GM19035 (cell line): ENCODE results near the gene FGG.

Experiments used
- ATAC-seq: cut with Tn5 transposase; IDR thresholded peaks from one replicate; pipeline ENCODE4 v1.9.1; 2021; ENCODE audit not compliant: unreplicated experiment

Gene FGG

DNA sequence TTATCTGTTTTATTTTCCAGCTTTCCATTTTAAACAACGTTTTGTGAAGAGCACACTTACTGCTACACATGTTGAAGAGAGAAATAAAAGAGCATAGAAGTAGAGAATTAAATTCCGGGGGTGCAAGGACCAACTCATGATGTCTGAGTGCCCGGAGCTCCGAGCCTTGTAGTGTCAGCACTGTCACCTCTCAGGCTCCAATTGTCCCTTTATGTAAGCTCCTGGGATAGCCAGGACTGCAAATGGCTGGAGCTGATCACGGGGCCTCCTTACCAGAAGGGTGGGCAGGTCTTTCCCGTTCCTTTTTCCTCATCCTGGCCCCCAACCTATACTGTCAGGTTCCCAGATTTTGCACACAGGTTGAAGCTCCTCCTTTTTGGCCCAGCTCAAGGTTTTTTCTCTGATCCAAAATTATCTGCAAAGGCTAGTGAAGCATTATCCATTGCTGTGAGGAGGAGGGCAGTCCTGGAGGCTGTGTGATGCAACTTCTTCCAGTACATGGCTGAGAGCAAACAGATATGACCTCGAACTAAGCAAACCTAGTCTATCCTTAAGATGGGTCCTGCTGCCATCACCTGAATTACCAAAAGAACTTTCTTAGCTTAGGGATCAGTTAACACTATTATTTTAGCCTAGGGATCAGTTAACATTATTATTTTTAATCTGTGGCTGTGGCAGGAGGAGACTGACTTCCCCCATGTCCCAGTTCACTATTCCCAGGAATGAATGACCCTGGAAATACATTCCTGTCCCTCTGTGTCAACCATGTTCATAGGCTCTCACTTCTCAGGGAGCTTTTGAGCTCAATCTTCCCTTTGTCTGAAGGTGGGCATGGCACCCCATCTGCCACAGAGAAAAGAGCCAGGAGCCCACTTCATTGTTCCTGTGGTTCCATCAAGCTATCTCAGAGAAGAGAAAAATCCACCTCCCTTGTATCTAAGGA is at the start of gene FGG:
FGG (minus strand) TSS at position 185 of the 943 bp plus-strand sequence; CDS start at position 138, 47 bp downstream.
- ATAC-seq, result no peak

- ATAC-seq, result no peak
Measured at GRCh38 chr4:154660052-154660451, 47.6 kb upstream of the FGG start.

GRCh38 chr4:154658680-154659405 is 46.4 kb upstream of the FGG start:
- no peak for ATAC-seq

DNA sequence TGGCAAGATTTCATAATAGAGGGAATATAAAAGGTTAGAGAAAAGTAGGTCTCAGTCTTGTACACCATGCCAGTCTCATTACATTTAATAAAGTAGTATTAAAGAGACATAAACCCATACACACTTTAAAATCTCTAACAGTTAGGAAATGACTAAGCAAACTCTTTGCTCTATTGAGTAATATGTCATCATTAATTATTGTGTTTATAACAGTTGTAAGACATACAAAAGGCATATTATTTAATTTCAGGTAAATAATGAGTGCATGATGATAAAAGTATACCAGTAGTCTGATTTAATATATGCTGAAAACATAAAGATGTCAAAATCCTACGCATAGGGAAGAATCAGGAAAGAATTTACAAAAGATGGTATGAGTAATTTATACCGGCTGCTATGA is 31.0 kb upstream of the FGG start:
- no peak for ATAC-seq

DNA sequence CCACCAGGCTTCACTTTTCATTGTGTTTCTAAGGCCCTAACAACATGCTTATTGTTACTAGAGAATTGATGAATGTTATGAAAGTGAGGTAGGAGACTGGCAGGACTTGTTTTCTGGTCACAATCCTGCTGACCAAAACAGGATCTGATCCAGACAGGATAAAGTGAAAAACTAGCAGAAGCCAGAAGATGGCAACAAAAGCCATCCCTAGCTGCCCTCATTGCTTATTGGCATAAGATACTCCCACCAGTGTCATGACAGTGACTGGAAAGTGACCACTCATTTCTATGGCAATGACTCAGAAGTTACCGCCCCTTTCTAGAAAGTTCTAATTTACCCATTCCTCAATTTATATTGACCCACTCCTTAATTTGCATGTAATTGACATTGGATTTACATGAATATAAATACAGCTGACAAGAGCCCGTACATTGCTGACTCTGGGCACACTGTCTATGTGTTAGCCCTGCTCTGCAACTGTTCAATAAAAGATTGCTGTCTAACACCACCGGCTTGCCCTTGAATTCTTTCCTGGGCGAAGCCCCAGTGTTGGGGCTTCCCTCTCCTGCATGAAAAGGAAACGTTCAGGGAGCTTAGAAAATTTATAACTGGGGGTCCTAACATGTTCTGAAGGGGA is 30.0 kb upstream of the FGG start:
- no peak for ATAC-seq

DNA sequence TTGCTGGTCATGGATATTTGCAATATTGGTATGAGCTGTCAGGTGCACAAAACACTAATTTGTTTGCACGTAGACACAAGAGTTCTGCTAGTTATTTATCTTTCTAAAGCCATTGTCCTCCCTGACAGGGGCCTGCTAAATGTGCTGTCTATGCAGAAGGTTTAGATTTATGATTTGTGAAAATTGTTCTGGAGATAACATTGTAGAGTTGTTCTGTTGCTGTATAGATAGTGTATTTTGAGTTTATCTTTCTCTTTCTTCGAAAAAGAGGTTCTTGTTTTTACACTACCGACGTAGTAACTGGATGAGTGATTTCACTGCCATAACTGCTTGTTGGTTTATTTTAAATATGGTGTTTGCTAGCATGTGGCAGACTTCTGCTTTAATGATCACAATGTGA is 28.5 kb upstream of the FGG start:
- no peak for ATAC-seq

GRCh38 chr4:154634058-154634457 is 21.6 kb upstream of the FGG start:
- ATAC-seq, result no peak

- no peak for ATAC-seq
Measured at GRCh38 chr4:154631828-154632227, 19.4 kb upstream of the FGG start.

DNA sequence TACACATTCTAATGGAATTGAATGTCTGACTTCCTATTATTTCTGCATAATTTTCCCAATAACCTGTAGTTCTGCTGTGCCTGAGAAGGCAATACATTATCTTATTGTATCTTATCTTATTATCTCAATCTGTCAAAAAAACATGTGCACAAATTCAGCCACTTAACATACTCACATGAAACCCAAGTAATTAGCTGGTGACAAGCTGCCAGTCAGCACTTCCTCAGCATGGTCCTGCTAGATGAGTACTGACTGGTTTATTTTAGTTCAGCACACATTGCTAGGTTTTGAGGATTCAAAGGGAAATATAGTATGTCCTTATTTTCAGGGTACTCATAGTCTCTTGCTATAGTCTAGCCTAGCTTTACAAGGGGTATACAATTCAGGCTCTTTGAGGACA is 17.9 kb upstream of the FGG start:
- no peak for ATAC-seq

DNA sequence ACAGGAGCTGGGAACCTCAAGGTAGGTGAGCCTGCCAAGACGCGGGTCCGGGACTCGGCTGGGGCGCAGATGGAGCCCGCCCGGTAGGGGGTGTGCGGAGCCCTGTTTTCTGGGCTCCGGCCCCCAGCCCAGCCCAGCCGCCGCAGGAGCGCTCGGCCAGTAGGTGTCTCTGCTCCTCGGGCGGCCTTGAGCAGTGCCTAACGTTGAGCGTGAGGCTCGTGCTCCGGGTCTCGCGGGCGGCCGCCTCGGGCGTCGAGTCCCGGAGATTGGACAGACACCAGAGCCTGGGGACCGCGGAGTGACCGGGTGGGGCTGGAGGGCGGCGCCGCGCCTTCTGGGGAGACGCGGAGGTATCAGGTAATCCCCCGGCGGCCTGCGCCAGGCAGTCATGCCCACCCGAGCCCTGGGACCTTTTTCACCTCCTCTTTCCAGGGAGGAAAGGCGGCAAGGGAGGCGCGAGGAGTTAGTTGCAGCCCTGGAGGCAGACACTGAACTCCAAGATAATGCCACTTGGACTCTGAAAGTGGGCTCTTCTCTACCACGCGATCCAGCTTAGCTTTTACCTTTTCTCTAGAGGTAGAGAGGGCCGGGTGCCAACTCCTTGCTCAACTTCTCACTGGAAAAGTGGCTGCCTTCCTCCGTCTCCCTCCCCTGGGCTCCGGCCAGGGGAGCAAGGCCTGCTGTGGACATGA is 14.5 kb upstream of the FGG start:
- peak; percentile 93 for ATAC-seq

GRCh38 chr4:154625971-154626370 is 13.5 kb upstream of the FGG start:
- ATAC-seq, result no peak

DNA sequence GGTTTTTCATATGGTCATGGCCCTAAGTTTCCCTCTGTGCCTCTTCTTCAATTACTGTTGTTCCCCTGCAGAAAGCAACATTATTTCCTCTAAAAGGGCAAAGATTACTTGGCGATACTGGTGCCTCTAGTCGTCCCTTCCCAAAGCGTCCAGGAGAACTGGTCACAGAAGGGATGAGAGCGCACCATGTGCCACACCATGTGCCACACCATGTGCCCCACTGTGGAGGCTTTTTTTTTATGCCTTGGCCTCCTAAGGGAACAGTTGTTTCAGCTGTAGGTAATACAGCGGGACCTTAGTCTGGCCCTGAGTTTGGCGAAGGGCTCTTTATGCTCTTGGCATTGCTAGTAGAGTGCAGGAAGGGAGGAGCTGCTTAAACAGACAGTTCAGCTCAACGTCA is 11.5 kb upstream of the FGG start:
- ATAC-seq, result no peak

DNA sequence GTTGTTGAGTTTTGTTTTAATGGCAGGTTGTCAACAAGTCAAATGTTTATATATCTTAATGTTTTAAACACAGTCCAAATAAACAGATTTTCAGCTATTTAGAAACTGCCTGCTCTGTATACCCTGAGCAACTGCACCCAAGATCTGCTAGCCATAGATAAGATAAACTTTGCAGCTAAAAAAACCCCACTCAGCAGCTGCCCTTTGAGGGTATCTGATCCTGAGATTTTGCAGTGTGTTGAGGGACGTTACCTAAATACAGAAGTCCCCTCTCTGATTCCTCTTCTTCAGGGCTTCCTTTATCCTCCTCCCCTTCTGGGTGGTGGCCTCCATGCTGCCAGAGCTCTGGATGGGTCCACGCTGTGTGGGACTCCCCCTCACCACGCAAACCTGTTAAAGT is 11.0 kb upstream of the FGG start:
- ATAC-seq, result no peak

DNA sequence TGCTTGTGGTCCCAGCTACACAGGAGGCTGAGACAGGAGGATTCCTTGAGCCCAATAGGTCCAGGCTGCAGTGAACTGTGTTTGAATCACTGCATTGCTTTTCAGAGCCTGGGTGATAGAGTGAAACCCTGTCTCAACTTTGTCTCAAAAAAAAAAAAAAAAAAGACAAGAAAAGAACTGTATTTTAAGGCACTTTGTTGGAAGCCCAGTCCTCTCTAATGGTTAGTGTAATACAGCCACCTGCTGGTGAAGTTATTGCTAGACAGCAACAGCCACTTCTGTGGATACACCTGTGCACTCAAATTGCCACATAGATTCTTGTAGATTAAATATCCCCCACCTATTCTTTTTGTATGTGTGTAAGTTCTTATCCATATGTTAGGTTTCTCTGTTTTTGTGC is 10.1 kb upstream of the FGG start:
- ATAC-seq, result peak; percentile 55

DNA sequence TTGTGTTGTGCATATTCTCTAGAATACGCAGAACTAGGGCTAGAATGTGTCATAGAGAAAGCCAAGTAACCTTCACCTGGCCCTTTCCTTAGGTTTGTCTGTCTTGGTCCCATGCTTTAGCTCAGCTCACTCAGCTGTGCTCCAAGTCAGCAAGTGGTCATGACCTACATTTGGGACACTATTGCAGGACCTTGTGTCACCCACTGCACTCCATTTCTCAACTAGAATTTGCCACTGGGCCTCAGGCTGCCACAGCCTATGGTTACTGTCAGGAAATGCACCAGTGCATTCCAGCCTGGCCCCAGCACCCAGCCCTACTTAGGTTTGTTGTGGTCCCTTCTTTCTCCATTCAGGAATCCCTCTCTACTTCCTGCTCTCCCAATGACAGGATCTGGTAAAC is 7.7 kb upstream of the FGG start:
- ATAC-seq, result no peak

DNA sequence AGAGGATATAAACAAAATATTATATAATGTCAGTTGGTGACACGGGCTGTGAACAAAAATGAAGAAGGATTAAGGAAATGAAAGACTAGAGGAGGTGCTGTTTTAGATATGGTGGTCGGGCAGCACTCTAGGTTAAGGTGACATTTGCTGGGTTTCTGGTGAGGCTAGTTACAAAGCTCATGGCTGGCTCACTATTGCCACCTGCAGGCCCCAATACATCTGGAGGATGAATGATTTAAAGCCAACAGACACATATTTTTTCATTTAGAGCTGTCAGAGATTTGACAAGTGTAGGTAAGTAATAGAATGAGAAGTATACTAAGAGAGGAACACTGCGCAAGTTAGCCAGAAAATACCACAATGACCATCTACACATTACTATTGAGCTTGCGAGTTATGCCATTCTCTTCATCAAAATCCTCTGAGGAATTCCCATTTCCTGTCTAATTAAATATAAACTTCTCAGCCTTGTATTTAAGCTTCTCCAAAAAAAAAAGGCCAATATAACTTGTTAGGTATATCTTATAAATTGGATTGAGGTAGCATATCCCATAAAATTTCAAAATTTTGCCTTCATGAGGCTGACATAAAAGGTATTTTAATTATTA is 6.4 kb upstream of the FGG start:
- peak; percentile 68 for ATAC-seq

GRCh38 chr4:154617820-154618317 is 5.4 kb upstream of the FGG start:
- ATAC-seq, result no peak

DNA sequence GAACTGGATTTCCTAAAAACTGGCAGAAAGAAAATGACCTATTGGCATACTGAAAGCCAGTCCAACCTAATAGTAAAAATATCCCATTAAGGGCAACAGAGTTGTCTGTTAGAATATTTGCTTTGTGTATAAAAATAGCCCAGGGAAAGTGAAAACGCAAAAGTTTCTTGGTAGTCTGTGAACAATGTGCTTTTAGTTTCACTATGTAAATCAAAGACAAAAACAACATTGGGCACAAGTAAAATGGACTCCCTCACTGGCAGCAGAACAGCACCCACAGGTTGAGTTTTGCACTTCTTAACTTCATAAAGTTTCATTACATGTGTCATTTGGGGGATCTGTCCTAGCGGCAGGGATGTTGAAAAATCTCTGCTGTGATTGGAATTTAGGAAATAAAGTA is 4.3 kb upstream of the FGG start:
- peak; percentile 93 for ATAC-seq

- no peak for ATAC-seq
Measured at GRCh38 chr4:154616287-154616686, 3.8 kb upstream of the FGG start.

- ATAC-seq, result no peak
Measured at GRCh38 chr4:154615211-154615610, 2.8 kb upstream of the FGG start.

- ATAC-seq, result no peak
Measured at GRCh38 chr4:154614306-154614705, 1.9 kb upstream of the FGG start.
